ENCODE data around the gene PADI4. TPM values are rescaled to one million over a fixed set of nuclear protein-coding genes. Genes with fewer than 3 reads are reported as not detected.

Gene PADI4
- total RNA-seq, 3 donors from 2014 or later (not counting 1 experiment from before 2014, with no cell fraction given): 1.4 to 11.6 (median 1.7) TPM

- Histone ChIP-seq H3K27ac (ENCODE audit: low read length) (no peak overlapping the region), H3K4me1 (ENCODE audit: control insufficient read depth, insufficient read depth, low read length) (no peaks in the 10 kb centered on the region), H3K27me3 (ENCODE audit: control insufficient read depth, insufficient read depth, low read length) (no peaks in the 10 kb centered on the region), H3K4me3 (ENCODE audit: low read length) (no peak overlapping the region), H3K9me3 (ENCODE audit: control insufficient read depth, insufficient read depth, low read length) (no peaks in the 10 kb centered on the region), H3K36me3 (ENCODE audit: control insufficient read depth, insufficient read depth, low read length) (no peaks in the 10 kb centered on the region)
- Mint-ChIP-seq H3K4me1 (no peaks in the 10 kb centered on the region), H3K9me3 (no peaks in the 10 kb centered on the region), H3K27ac (no peak overlapping the region), H3K27me3 (ENCODE audit: low read depth in 2 of 2) (peaks cover 10 to 26% of the 10 kb centered on the region in 2 donors), H3K4me3 (no peak overlapping the region), H3K36me3 (no peaks in the 10 kb centered on the region)
- intact Hi-C loops (cut with micrococcal nuclease): no loop called here
- TF ChIP-seq, protein P1, sequence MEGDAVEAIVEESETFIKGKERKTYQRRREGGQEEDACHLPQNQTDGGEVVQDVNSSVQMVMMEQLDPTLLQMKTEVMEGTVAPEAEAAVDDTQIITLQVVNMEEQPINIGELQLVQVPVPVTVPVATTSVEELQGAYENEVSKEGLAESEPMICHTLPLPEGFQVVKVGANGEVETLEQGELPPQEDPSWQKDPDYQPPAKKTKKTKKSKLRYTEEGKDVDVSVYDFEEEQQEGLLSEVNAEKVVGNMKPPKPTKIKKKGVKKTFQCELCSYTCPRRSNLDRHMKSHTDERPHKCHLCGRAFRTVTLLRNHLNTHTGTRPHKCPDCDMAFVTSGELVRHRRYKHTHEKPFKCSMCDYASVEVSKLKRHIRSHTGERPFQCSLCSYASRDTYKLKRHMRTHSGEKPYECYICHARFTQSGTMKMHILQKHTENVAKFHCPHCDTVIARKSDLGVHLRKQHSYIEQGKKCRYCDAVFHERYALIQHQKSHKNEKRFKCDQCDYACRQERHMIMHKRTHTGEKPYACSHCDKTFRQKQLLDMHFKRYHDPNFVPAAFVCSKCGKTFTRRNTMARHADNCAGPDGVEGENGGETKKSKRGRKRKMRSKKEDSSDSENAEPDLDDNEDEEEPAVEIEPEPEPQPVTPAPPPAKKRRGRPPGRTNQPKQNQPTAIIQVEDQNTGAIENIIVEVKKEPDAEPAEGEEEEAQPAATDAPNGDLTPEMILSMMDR (IDR thresholded peaks at IDR 0.05): no peak
- ATAC-seq: no peak
- 52% methylated on average over 12 of the region's 14 CpGs for WGBS (ENCODE audit: insufficient coverage)
- DNase-seq: no peak
Measured at GRCh38 chr1:17293681-17294425, 14.1 kb upstream of the PADI4 start.

DNA sequence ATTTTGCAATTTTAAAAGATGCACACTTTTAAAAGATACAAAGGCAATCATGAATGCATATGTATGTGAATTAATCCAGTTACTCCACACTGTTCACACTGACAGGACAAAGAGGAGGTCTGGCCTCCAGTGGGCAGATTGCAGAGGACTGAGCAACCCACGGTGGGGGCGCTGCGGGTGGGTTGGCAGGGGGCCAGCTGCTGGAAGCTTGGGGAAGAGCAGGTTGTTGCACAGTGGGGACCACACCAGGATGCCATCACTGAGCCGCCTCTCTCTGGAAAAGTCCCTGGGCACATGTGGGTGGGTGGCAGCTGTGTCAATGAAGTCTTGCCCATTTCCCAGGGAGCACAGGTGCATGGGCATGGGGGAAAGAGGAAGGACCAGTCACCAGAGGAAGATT, 12.7 kb upstream of the PADI4 start:
- intact Hi-C loops (cut with micrococcal nuclease): no loop called here
- Histone ChIP-seq H3K9me3 (ENCODE audit: control insufficient read depth, insufficient read depth, low read length) (no peaks in the 10 kb centered on the region), H3K36me3 (ENCODE audit: control insufficient read depth, insufficient read depth, low read length) (no peaks in the 10 kb centered on the region), H3K4me1 (ENCODE audit: control insufficient read depth, insufficient read depth, low read length) (no peaks in the 10 kb centered on the region), H3K4me3 (ENCODE audit: low read length) (no peak overlapping the region), H3K27me3 (ENCODE audit: control insufficient read depth, insufficient read depth, low read length) (no peaks in the 10 kb centered on the region), H3K27ac (ENCODE audit: low read length) (no peak overlapping the region)
- H3K27me3 Mint-ChIP-seq (ENCODE audit: low read depth in 2 of 2): peaks cover 11 to 26% of the 10 kb centered on the region in 2 donors
- no peaks in the 10 kb centered on the region for H3K36me3 Mint-ChIP-seq
- H3K4me1 Mint-ChIP-seq: no peaks in the 10 kb centered on the region
- ATAC-seq (no peak), DNase-seq (no peak)
- no peak overlapping the region for H3K27ac Mint-ChIP-seq
- H3K4me3 Mint-ChIP-seq: no peak overlapping the region
- TF ChIP-seq, protein P1 (IDR thresholded peaks at IDR 0.05): no peak
- 73% methylated on average over 4 of the region's 4 CpGs for WGBS (ENCODE audit: insufficient coverage)
- no peaks in the 10 kb centered on the region for H3K9me3 Mint-ChIP-seq

- intact Hi-C loops (cut with micrococcal nuclease): no loop called here
- WGBS (ENCODE audit: insufficient coverage): 89% methylated on average over 5 of the region's 5 CpGs
- no peaks in the 10 kb centered on the region for H3K4me1 Mint-ChIP-seq
Measured at GRCh38 chr1:17296086-17296485, 11.9 kb upstream of the PADI4 start.

More at GRCh38 chr1:17296086-17296485, 11.9 kb upstream of the PADI4 start:
- Histone ChIP-seq H3K4me3 (ENCODE audit: low read length) (no peak overlapping the region), H3K27me3 (ENCODE audit: control insufficient read depth, insufficient read depth, low read length) (no peaks in the 10 kb centered on the region), H3K9me3 (ENCODE audit: control insufficient read depth, insufficient read depth, low read length) (peaks cover 2% of the 10 kb centered on the region), H3K36me3 (ENCODE audit: control insufficient read depth, insufficient read depth, low read length) (no peaks in the 10 kb centered on the region), H3K4me1 (ENCODE audit: control insufficient read depth, insufficient read depth, low read length) (no peaks in the 10 kb centered on the region), H3K27ac (ENCODE audit: low read length) (no peak overlapping the region)
- H3K36me3 Mint-ChIP-seq: no peaks in the 10 kb centered on the region
- no peak for ATAC-seq
- no peak overlapping the region for H3K4me3 Mint-ChIP-seq
- no peak overlapping the region for H3K27ac Mint-ChIP-seq
- no peaks in the 10 kb centered on the region for H3K9me3 Mint-ChIP-seq
- DNase-seq: no peak
- H3K27me3 Mint-ChIP-seq (ENCODE audit: low read depth in 2 of 2): peaks cover 11 to 20% of the 10 kb centered on the region in 2 donors
- TF ChIP-seq, protein P1 (IDR thresholded peaks at IDR 0.05): no peak
